Endothelial cell of umbilical vein (primary cell): ENCODE measurements around the gene WDR45. TPM values are rescaled to one million over a fixed set of nuclear protein-coding genes. Genes with fewer than 3 reads are reported as not detected.

Experiments used
- BruUV-seq: library from RNA; stranded (reverse); fragments of 400-500 nt; replicated peaks from 2 replicates; lab custom pipeline; 2021; lab: Mats Ljungman, UMichigan
- CTCF ChIA-PET: fragments of 300-600, 350-600 bp; sonication (Branson Sonifier 250); formaldehyde crosslinking; loops from one replicate; lab custom pipeline; 2021; ENCODE audit warnings: antibody characterized with exemption, inconsistent platforms; lab: Charles Lee
- POLR2A ChIA-PET: fragments of 300-600, 350-600 bp; sonication (Branson Sonifier 250); formaldehyde crosslinking; loops from one replicate; lab custom pipeline; 2021; ENCODE audit warnings: antibody characterized with exemption, inconsistent platforms; lab: Charles Lee
- DNase-seq: peaks from one replicate; pipeline ENCODE4 v3.0.0-alpha.2; 2011; ENCODE audit warnings: low read depth, low spot score
- FAIRE-seq: peaks from 2 replicates; lab custom pipeline; 2011; peaks lifted over from hg19 to GRCh38; lab: Jason Lieb, UNC
- H2AFZ ChIP-seq: 2 replicates; pipeline ENCODE4 v1.6.0; 2012; ENCODE audit warnings: low read depth, low read length, control low read depth, inconsistent platforms
- H3K27ac ChIP-seq: 2 replicates; pipeline ENCODE4 v1.5.1; 2011; ENCODE audit warnings: low read depth, mild to moderate bottlenecking, control low read depth, low read length, moderate library complexity; ENCODE audit not compliant: insufficient read depth
- H3K27me3 ChIP-seq, 2 experiments: 2 replicates each; pipeline versions ENCODE4 v1.6.0 to v1.6.1; 2011; ENCODE audit warnings: low read length in 2 of 2, mixed read lengths in 1 of 2; ENCODE audit not compliant: control insufficient read depth in 2 of 2, insufficient read depth in 2 of 2
- H3K36me3 ChIP-seq, 2 experiments: 2 replicates in 1 of 2; 3 replicates in 1 of 2; pipeline ENCODE4 v1.5.1; 2011; ENCODE audit warnings: low read length in 2 of 2, mild to moderate bottlenecking in 1 of 2, moderate library complexity in 1 of 2; ENCODE audit not compliant: control insufficient read depth in 2 of 2, insufficient read depth in 2 of 2; ENCODE audit errors: extremely low read depth in 1 of 2
- H3K4me1 ChIP-seq: 3 replicates; pipeline ENCODE4 v1.5.1; 2011; ENCODE audit warnings: mild to moderate bottlenecking, low read length; ENCODE audit not compliant: control insufficient read depth, insufficient read depth; ENCODE audit errors: extremely low read depth
- H3K4me2 ChIP-seq: 2 replicates; pipeline ENCODE4 v1.6.1; 2011; ENCODE audit warnings: low read length, control low read depth, mixed read lengths; ENCODE audit not compliant: insufficient read depth
- H3K4me3 ChIP-seq, 3 experiments: fragments of 200-600 bp in 1 of 3; sonication (generic), shearing (Covaris generic) in 1 of 3; replicated peaks in 1 of 3; 2 replicates each; pipeline ENCODE4 v1.5.1; 2011 to 2016; ENCODE audit warnings: control low read depth in 3 of 3, low read length in 3 of 3, mild to moderate bottlenecking in 2 of 3, inconsistent platforms in 1 of 3, low read depth in 1 of 3, moderate library complexity in 1 of 3; ENCODE audit not compliant: insufficient read depth in 1 of 3
- H3K79me2 ChIP-seq: 2 replicates; pipeline ENCODE4 v1.6.0; 2012; ENCODE audit warnings: low read length, inconsistent platforms; ENCODE audit not compliant: control insufficient read depth, insufficient read depth
- H3K9ac ChIP-seq: replicated peaks from 2 replicates; pipeline ENCODE3; 2011; ENCODE audit warnings: low read length, control low read depth; ENCODE audit not compliant: insufficient read depth; ENCODE audit errors: extremely low read depth
- H3K9me1 ChIP-seq: replicated peaks from 3 replicates; pipeline ENCODE4 v1.6.0; 2011; ENCODE audit warnings: mild to moderate bottlenecking, low read length; ENCODE audit not compliant: control insufficient read depth, insufficient read depth; ENCODE audit errors: extremely low read depth
- H3K9me3 ChIP-seq: replicated peaks from 2 replicates; pipeline ENCODE4 v1.5.1; 2012; ENCODE audit warnings: low read length, inconsistent platforms; ENCODE audit not compliant: control insufficient read depth, insufficient read depth
- H4K20me1 ChIP-seq: replicated peaks from 2 replicates; pipeline ENCODE3; 2011; ENCODE audit warnings: mild to moderate bottlenecking, low read length; ENCODE audit not compliant: control insufficient read depth, insufficient read depth; ENCODE audit errors: extremely low read depth
- EZH2 ChIP-seq: IDR thresholded peaks from 2 replicates; pipeline ENCODE4 v1.6.1; 2012; ENCODE audit warnings: borderline replicate concordance, low read depth, mild to moderate bottlenecking, moderate library complexity, low read length, inconsistent platforms; ENCODE audit not compliant: severe bottlenecking
- FOS ChIP-seq: IDR thresholded peaks from 2 replicates; pipeline ENCODE4 v1.6.1; 2011; ENCODE audit warnings: mild to moderate bottlenecking, low read length, moderate library complexity, borderline replicate concordance; ENCODE audit not compliant: insufficient read depth
- GATA2 ChIP-seq: IDR thresholded peaks from 2 replicates; pipeline ENCODE4 v1.7.0; 2011; ENCODE audit warnings: low read depth, mild to moderate bottlenecking, moderate library complexity, mixed read lengths, low read length; ENCODE audit not compliant: insufficient read length, insufficient read depth
- JUN ChIP-seq: IDR thresholded peaks from 2 replicates; pipeline ENCODE4 v1.6.1; 2011; ENCODE audit warnings: borderline replicate concordance, low read depth; ENCODE audit not compliant: insufficient read length, insufficient read depth
- MAX ChIP-seq: IDR thresholded peaks from 2 replicates; pipeline ENCODE4 v1.6.1; 2011; ENCODE audit not compliant: insufficient read depth, insufficient read length
- MYC ChIP-seq: IDR thresholded peaks from one replicate; pipeline ENCODE4 v1.6.1; 2011; ENCODE audit warnings: mild to moderate bottlenecking, low read depth, low read length
- POLR2A ChIP-seq: IDR thresholded peaks from 2 replicates; pipeline ENCODE4 v1.6.1; 2012; ENCODE audit warnings: low read depth, mild to moderate bottlenecking, control low read depth, low read length
- POLR2AphosphoS5 ChIP-seq: IDR thresholded peaks from 2 replicates; pipeline ENCODE4 v1.6.1; 2012; ENCODE audit warnings: low read depth, mild to moderate bottlenecking, control low read depth, low read length, moderate library complexity; ENCODE audit not compliant: insufficient read depth
- dilution Hi-C: fragments of 300-500 bp; cut with MboI; formaldehyde crosslinking; loops from one replicate; pipeline ENCODE4 v1.15.0; 2019; ENCODE audit warnings: low sequenced_read_pairs; ENCODE audit not compliant: extremely low pct_ligation_motif_present
- intact Hi-C: fragments of 100-400 bp; cut with micrococcal nuclease; formaldehyde crosslinking; loops from one replicate; pipeline ENCODE4 v1.10.0; 2022
- polyA plus RNA-seq, 4 experiments: library from polyadenylated mRNA; depleted of rRNA in 3 of 4; stranded (reverse) in 3 of 4; unstranded in 1 of 4; fragments of >200 nt; gene quantifications; 2 replicates each; pipeline versions ENCODE4 v1.2.1 to v1.2.3, GENCODE V29; 2011 to 2012; ENCODE audit warnings: missing spikeins in 1 of 4
- total RNA-seq: library from RNA; stranded (reverse); gene quantifications from 2 replicates; pipeline ENCODE4 v1.2.3, GENCODE V29; 2021
- TF ChIP-seq, protein P1 (sequence below), 2 donors: IDR thresholded peaks; 1 replicate in 1 of 2; 2 replicates in 1 of 2; pipeline ENCODE4 v1.5.1; 2011; ENCODE audit warnings: low read length in 2 of 2, mild to moderate bottlenecking in 2 of 2, moderate library complexity in 2 of 2, control low read depth in 1 of 2, inconsistent platforms in 1 of 2, low read depth in 1 of 2; ENCODE audit not compliant: insufficient read depth in 1 of 2; ENCODE audit errors: extremely low read depth in 1 of 2

Gene WDR45
- total and polyA plus RNA-seq, 2 donors (not counting 3 experiments of a cell fraction or from before 2014, with no cell fraction given): 32.2 to 70.4 TPM

GRCh38 chrX:49110417-49110816, 30.7 kb upstream of the WDR45 start:
- H3K27me3 ChIP-seq: no peaks in the 10 kb centered on the region
- no TSS peak for BruUV-seq
- no peaks in the 10 kb centered on the region for H3K9me1 ChIP-seq
- H3K36me3 ChIP-seq: peaks cover 2 to 5% of the 10 kb centered on the region in 2 experiments
- FAIRE-seq (no peak), DNase-seq (no peak)
- H3K79me2 ChIP-seq: no peaks in the 10 kb centered on the region
- no peaks in the 10 kb centered on the region for H3K9me3 ChIP-seq
- H3K9ac ChIP-seq: no peak overlapping the region
- POLR2A ChIA-PET: no interaction called here
- dilution Hi-C loops (no loop called here), intact Hi-C loops (no loop called here)
- TF ChIP-seq FOS: no peak
- TF ChIP-seq POLR2AphosphoS5: no peak
- TF ChIP-seq MYC: no peak
- no peak for TF ChIP-seq GATA2
- H3K4me1 ChIP-seq: no peaks in the 10 kb centered on the region
- H3K27ac ChIP-seq: no peak overlapping the region
- H3K4me3 ChIP-seq: no peak overlapping the region
- CTCF ChIA-PET: no interaction called here
- no peak overlapping the region for H2AFZ ChIP-seq
- no peak overlapping the region for H3K4me2 ChIP-seq
- no peaks in the 10 kb centered on the region for H4K20me1 ChIP-seq

DNA sequence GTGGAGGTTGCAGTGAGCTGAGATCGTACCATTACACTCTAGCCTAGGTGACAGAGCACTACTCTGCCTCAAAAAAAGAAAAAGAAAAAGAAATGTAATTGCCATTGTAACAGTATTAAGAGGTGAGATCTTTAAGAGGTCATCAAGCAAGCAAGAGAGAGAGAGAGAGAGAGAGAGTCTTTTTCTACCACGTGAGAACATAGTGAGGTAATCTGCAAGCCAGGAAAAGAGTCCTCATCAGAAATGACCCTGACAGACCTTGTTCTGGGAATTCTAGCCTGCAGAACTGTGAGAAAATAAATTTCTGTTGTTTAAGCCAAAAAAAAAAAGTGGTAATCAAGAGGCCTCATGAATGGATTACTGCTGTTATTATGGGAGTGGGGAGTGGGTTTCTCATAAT, 29.0 kb upstream of the WDR45 start:
- Histone ChIP-seq H3K9me1 (no peaks in the 10 kb centered on the region), H2AFZ (no peak overlapping the region), H3K27me3 (no peaks in the 10 kb centered on the region), H3K4me3 (no peak overlapping the region), H3K27ac (no peak overlapping the region), H3K9me3 (no peaks in the 10 kb centered on the region), H3K9ac (no peak overlapping the region), H3K79me2 (no peaks in the 10 kb centered on the region), H4K20me1 (no peaks in the 10 kb centered on the region), H3K4me1 (no peaks in the 10 kb centered on the region), H3K36me3 (peaks cover 2 to 3% of the 10 kb centered on the region in 2 experiments), H3K4me2 (no peak overlapping the region)
- intact Hi-C loops (no loop called here), dilution Hi-C loops (no loop called here)
- no TSS peak for BruUV-seq
- FAIRE-seq: no peak
- ChIA-PET POLR2A (no interaction called here), CTCF (no interaction called here)
- no peak for TF ChIP-seq GATA2
- no peak for TF ChIP-seq MYC
- no peak for TF ChIP-seq JUN
- TF ChIP-seq, protein P1, sequence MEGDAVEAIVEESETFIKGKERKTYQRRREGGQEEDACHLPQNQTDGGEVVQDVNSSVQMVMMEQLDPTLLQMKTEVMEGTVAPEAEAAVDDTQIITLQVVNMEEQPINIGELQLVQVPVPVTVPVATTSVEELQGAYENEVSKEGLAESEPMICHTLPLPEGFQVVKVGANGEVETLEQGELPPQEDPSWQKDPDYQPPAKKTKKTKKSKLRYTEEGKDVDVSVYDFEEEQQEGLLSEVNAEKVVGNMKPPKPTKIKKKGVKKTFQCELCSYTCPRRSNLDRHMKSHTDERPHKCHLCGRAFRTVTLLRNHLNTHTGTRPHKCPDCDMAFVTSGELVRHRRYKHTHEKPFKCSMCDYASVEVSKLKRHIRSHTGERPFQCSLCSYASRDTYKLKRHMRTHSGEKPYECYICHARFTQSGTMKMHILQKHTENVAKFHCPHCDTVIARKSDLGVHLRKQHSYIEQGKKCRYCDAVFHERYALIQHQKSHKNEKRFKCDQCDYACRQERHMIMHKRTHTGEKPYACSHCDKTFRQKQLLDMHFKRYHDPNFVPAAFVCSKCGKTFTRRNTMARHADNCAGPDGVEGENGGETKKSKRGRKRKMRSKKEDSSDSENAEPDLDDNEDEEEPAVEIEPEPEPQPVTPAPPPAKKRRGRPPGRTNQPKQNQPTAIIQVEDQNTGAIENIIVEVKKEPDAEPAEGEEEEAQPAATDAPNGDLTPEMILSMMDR (IDR thresholded peaks at IDR 0.05; ENCODE audit: extremely low read depth in 1 of 2, insufficient read depth in 1 of 2, low read depth in 1 of 2, low read length in 2 of 2): no peak
- TF ChIP-seq EZH2: no peak
- no peak for TF ChIP-seq FOS
- no peak for TF ChIP-seq POLR2A
- TF ChIP-seq MAX: no peak
- no peak for TF ChIP-seq POLR2AphosphoS5
- peak; percentile 4 for DNase-seq
